Kidney capillary endothelial cell (primary cell): ENCODE results near the gene MKRN2.

Experiments
- DNase-seq: peaks from one replicate; pipeline ENCODE4 v3.0.0-alpha.2; 2018; ENCODE audit warnings: low spot score

MKRN2 gene

GRCh38 chr3:12553921-12554391 is 2.9 kb upstream of the MKRN2 start:
- DNase-seq: peak; percentile 51

GRCh38 chr3:12556314-12556689 is 585 bp upstream of the MKRN2 start:
- no peak for DNase-seq

GRCh38 chr3:12557473-12558100 is 700 bp downstream of the MKRN2 start:
- DNase-seq: no peak

- DNase-seq: no peak
Measured at GRCh38 chr3:12558706-12559105, 1.8 kb downstream of the MKRN2 start.

GRCh38 chr3:12559520-12559919 is 2.6 kb downstream of the MKRN2 start:
- no peak for DNase-seq

GRCh38 chr3:12560505-12561190 is 3.8 kb downstream of the MKRN2 start:
- no peak for DNase-seq

- no peak for DNase-seq
Measured at GRCh38 chr3:12561397-12561796, 4.5 kb downstream of the MKRN2 start.

GRCh38 chr3:12562451-12562850 is 5.6 kb downstream of the MKRN2 start:
- DNase-seq: no peak

- no peak for DNase-seq
Measured at GRCh38 chr3:12566976-12567375, 10.1 kb downstream of the MKRN2 start.

GRCh38 chr3:12568747-12569146 is 11.9 kb downstream of the MKRN2 start:
- DNase-seq: no peak

- DNase-seq: no peak
Measured at GRCh38 chr3:12569836-12570235, 12.9 kb downstream of the MKRN2 start.

GRCh38 chr3:12571986-12572385 is 15.1 kb downstream of the MKRN2 start:
- DNase-seq: no peak

GRCh38 chr3:12574131-12574530 is 17.2 kb downstream of the MKRN2 start:
- no peak for DNase-seq

- DNase-seq: no peak
Measured at GRCh38 chr3:12574661-12575060, 17.8 kb downstream of the MKRN2 start.

- no peak for DNase-seq
Measured at GRCh38 chr3:12577379-12577778, 20.5 kb downstream of the MKRN2 start.

- no peak for DNase-seq
Measured at GRCh38 chr3:12578742-12579141, 21.9 kb downstream of the MKRN2 start.

GRCh38 chr3:12579456-12579855 is 22.6 kb downstream of the MKRN2 start:
- DNase-seq: no peak

- DNase-seq: no peak
Measured at GRCh38 chr3:12579905-12580304, 23.0 kb downstream of the MKRN2 start.

GRCh38 chr3:12582730-12583129 is 25.8 kb downstream of the MKRN2 start:
- no peak for DNase-seq

- DNase-seq: no peak
Measured at GRCh38 chr3:12583280-12583679, 26.4 kb downstream of the MKRN2 start.

- DNase-seq: no peak
Measured at GRCh38 chr3:12584083-12584482, 27.2 kb downstream of the MKRN2 start.

GRCh38 chr3:12585181-12585580 is 28.3 kb downstream of the MKRN2 start:
- no peak for DNase-seq

GRCh38 chr3:12585970-12586369 is 29.1 kb downstream of the MKRN2 start:
- DNase-seq: no peak

- DNase-seq: no peak
Measured at GRCh38 chr3:12586403-12586802, 29.5 kb downstream of the MKRN2 start.
